Measurements from ENCODE around the gene CRHR2. TPM values are rescaled to one million over a fixed set of nuclear protein-coding genes. Genes with fewer than 3 reads are reported as not detected.

Gene CRHR2
- total and polyA plus RNA-seq, 2 of the 13 experiments (the other 11 are each of a cell fraction or from before 2014, with no cell fraction given), result not detected

DNA sequence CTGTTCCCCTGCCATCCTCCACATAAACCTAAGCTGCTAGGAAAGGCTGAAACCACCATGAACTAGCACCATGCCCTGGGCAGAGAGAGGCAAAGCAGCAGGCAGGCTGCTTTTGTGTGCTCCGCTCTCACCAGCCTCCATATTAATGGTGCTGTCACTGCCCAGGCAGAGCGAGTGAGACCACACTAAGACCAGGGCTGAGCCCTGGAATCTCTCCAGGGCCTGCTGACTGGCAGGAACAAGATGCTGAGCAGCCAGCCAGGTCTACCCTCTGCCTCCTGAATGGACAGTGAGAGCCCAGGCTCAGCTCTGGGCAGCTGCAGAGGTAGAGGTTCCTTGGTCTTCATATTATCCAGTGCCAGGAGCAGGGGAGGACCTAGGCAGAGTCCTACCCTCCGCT, 1.6 kb upstream of the CRHR2 start:
- Histone ChIP-seq H3K27me3 (ENCODE audit: control insufficient read depth in 1 of 2, insufficient read depth in 2 of 2, low read length in 2 of 2) (peaks cover 2 to 37% of the 10 kb centered on the region in 2 experiments; a peak in 3 of 5 replicates), H3K27ac (ENCODE audit: extremely low read length, insufficient read depth, low read length) (no peak overlapping the region), H3K79me2 (ENCODE audit: insufficient read depth, low read length) (no peaks in the 10 kb centered on the region), H3K36me3 (replicated peaks in 1 of 2; ENCODE audit: control insufficient read depth in 1 of 2, insufficient read depth in 2 of 2, low read length in 2 of 2) (no peaks in the 10 kb centered on the region), H4K20me1 (ENCODE audit: insufficient read depth, low read length) (no peaks in the 10 kb centered on the region), H3K9ac (ENCODE audit: insufficient read depth, low read depth, low read length) (no peak overlapping the region), H2AFZ (ENCODE audit: low read length) (no peak overlapping the region), H3K4me3 (replicated peaks in 1 of 3; ENCODE audit: insufficient read depth in 1 of 3, low read depth in 2 of 3, low read length in 3 of 3) (no peak overlapping the region), H3K9me3 (ENCODE audit: low read length) (no peaks in the 10 kb centered on the region), H3K4me2 (ENCODE audit: low read depth, low read length) (no peak overlapping the region), H3K4me1 (ENCODE audit: insufficient read depth, low read length) (no peaks in the 10 kb centered on the region)
- ATAC-seq (no peak), FAIRE-seq (no peak), DNase-seq (ENCODE audit: low spot score) (no peak)
- ChIA-PET CTCF (ENCODE audit: low intra/inter-chr PET ratio, low total read pairs) (no interaction called here), POLR2A (no interaction called here)
- intact Hi-C loops (cut with micrococcal nuclease; ENCODE audit: unreplicated experiment) (no loop called here), in situ Hi-C loops (cut with HindIII; ENCODE audit: extremely low pct_ligation_motif_present, low pct_unique_long_range_greater_than_20kb) (no loop called here)
- no TSS peak for BruUV-seq (replicated peaks)
- 80% methylated on average over 1 of the region's 3 CpGs for WGBS (ENCODE audit: low lambda C conversion rate)
- no peak for TF ChIP-seq ATF4 (CRISPR knock-in tag; IDR thresholded peaks at IDR 0.05)
- TF ChIP-seq, protein P1, sequence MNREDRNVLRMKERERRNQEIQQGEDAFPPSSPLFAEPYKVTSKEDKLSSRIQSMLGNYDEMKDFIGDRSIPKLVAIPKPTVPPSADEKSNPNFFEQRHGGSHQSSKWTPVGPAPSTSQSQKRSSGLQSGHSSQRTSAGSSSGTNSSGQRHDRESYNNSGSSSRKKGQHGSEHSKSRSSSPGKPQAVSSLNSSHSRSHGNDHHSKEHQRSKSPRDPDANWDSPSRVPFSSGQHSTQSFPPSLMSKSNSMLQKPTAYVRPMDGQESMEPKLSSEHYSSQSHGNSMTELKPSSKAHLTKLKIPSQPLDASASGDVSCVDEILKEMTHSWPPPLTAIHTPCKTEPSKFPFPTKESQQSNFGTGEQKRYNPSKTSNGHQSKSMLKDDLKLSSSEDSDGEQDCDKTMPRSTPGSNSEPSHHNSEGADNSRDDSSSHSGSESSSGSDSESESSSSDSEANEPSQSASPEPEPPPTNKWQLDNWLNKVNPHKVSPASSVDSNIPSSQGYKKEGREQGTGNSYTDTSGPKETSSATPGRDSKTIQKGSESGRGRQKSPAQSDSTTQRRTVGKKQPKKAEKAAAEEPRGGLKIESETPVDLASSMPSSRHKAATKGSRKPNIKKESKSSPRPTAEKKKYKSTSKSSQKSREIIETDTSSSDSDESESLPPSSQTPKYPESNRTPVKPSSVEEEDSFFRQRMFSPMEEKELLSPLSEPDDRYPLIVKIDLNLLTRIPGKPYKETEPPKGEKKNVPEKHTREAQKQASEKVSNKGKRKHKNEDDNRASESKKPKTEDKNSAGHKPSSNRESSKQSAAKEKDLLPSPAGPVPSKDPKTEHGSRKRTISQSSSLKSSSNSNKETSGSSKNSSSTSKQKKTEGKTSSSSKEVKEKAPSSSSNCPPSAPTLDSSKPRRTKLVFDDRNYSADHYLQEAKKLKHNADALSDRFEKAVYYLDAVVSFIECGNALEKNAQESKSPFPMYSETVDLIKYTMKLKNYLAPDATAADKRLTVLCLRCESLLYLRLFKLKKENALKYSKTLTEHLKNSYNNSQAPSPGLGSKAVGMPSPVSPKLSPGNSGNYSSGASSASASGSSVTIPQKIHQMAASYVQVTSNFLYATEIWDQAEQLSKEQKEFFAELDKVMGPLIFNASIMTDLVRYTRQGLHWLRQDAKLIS (CRISPR knock-in tag; IDR thresholded peaks at IDR 0.05), result no peak
- no peak for TF ChIP-seq SMARCE1 (IDR thresholded peaks at IDR 0.05; ENCODE audit: borderline replicate concordance)
- TF ChIP-seq MAFK (conservative IDR thresholded peaks at IDR 0.05 in 1 of 2, IDR thresholded peaks at IDR 0.05 in 1 of 2; ENCODE audit: low read length in 2 of 2), result no peak
- no peak for TF ChIP-seq SSRP1 (CRISPR knock-in tag; IDR thresholded peaks at IDR 0.05)
- no peak for TF ChIP-seq HDAC2 (CRISPR knock-in tag; IDR thresholded peaks at IDR 0.05)
- no peak for TF ChIP-seq TGIF2 (CRISPR knock-in tag; IDR thresholded peaks at IDR 0.05)
- TF ChIP-seq, protein P2, sequence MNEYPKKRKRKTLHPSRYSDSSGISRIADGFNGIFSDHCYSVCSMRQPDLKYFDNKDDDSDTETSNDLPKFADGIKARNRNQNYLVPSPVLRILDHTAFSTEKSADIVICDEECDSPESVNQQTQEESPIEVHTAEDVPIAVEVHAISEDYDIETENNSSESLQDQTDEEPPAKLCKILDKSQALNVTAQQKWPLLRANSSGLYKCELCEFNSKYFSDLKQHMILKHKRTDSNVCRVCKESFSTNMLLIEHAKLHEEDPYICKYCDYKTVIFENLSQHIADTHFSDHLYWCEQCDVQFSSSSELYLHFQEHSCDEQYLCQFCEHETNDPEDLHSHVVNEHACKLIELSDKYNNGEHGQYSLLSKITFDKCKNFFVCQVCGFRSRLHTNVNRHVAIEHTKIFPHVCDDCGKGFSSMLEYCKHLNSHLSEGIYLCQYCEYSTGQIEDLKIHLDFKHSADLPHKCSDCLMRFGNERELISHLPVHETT (CRISPR knock-in tag; conservative IDR thresholded peaks at IDR 0.05), result no peak
- TF ChIP-seq, protein P3, sequence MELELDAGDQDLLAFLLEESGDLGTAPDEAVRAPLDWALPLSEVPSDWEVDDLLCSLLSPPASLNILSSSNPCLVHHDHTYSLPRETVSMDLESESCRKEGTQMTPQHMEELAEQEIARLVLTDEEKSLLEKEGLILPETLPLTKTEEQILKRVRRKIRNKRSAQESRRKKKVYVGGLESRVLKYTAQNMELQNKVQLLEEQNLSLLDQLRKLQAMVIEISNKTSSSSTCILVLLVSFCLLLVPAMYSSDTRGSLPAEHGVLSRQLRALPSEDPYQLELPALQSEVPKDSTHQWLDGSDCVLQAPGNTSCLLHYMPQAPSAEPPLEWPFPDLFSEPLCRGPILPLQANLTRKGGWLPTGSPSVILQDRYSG (CRISPR knock-in tag; IDR thresholded peaks at IDR 0.05), result no peak
- TF ChIP-seq ZNF431 (CRISPR knock-in tag; IDR thresholded peaks at IDR 0.05; ENCODE audit: borderline replicate concordance, low read depth), result no peak
- TF ChIP-seq NR2C2 (CRISPR knock-in tag; IDR thresholded peaks at IDR 0.05; ENCODE audit: borderline replicate concordance), result no peak
